HT1080 (cell line): ENCODE results near the gene LEMD3. TPM values are rescaled to one million over a fixed set of nuclear protein-coding genes. Genes with fewer than 3 reads are reported as not detected.

Source experiments
- DNase-seq: peaks from one replicate; pipeline ENCODE4 v3.0.0-alpha.2; 2015; ENCODE audit warnings: low read depth
- total RNA-seq: library from RNA; depleted of rRNA; stranded (reverse); fragments of >200 nt; shearing (Covaris generic); gene quantifications from 2 replicates; pipeline ENCODE4 v1.2.3, GENCODE V29; 2014

Gene LEMD3
- total RNA-seq, 1 experiment from 2014 or later = 24.8 TPM

DNA sequence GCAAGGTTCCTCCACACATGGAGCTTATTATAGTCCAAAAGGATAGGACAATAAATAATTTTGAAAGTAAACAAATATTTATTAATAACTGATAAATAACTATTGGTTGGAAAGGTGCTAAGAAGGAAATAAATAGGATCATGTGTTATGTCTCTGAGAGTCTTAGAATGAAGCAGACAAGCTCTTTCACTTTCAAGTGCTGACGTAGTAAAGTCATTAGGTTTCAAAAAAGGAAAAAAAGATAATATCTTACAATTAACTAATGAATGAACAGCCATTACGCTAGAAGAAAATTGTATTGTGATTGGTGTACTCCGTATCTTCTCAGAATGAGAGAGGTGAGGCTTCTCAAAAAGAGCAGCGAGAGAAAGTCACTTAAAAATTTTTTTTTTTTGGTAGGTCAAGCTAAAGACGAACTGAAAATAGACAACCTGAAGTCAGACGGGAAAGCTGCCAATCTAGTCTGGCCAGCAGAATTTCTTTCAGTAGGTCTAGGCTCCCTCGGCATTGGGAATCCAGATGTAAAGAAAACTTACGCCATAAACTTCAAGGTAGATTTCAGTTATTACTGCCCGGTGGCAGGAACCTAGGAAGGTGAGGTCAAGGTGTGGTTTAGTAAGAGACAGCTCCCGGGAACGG lies 583 bp upstream of the LEMD3 start:
- no peak for DNase-seq

DNA sequence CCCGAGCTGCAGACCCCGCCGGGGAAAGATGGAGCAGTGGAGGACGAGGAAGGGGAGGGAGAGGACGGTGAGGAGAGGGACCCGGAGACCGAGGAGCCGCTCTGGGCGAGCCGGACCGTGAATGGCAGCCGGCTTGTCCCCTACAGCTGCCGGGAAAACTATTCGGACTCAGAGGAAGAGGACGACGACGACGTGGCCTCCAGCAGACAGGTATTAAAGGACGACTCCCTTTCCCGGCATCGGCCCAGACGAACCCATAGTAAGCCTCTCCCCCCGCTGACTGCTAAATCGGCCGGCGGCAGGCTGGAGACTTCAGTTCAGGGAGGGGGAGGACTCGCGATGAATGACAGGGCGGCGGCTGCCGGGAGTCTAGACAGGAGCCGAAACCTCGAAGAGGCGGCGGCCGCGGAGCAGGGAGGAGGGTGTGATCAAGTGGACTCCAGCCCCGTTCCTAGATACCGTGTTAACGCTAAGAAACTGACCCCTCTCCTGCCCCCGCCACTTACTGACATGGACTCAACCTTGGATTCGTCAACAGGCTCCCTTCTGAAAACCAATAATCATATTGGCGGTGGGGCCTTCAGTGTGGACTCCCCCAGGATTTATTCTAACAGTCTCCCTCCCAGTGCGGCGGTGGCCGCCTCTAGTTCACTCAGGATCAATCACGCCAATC lies 962 bp downstream of the LEMD3 start:
- peak; percentile 64 for DNase-seq

DNA sequence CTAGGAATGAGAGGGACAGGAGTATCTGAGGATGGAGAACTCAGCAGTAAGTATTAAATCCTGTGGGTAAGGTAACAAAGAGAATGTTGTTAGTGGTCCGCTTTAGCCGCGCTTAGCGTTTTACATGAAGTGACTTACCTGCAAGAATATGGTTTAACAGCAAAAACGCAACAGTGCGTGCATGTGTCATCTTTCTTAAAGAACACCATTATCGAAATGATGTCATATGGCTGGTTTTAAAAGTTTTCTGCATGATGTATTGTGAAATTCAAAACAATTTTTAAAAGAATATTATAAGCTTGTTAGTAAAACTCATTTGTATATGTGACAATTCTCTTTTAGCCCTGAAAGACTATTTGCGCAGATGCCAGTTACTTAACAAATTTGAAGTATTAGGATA lies 1.7 kb downstream of the LEMD3 start:
- no peak for DNase-seq

DNA sequence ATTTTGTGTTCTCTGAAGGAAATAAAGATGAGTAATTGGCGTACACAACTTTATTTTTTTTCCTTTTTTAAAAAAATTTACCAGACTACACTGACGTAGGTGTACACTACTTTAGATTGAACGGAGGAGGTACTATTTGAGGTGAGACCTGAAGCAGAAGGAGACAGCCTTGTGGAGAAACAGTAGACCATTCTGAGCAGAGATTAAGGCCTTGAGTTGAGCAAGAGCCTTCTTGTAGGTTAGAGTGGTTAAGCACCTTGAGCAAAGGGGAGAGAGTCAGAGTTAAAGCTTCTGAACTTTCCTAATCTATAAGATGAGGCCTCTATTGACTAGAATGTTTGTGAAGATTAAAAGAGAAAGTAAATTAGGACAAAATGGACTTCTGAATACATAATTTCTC lies 2.5 kb downstream of the LEMD3 start:
- DNase-seq = no peak

DNA sequence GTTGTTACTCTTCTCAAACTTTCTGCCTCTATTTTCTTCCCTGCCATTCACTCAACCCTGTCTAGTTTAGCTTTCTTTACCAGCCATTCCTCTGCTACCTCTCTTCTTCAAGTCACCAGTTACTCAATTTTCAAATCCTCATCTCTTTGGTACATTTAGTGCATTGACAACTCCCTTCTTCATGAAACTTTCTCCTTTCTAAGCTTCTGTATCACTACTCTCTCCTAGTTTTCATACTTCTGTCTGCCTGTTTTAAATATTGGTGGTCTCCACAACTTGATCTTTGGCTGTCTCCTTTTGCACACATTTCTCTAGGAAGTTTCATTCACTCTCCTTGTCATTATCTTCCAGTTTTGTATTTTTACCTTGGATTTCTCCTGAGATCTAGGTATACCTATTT lies 6.0 kb downstream of the LEMD3 start:
- no peak for DNase-seq

DNA sequence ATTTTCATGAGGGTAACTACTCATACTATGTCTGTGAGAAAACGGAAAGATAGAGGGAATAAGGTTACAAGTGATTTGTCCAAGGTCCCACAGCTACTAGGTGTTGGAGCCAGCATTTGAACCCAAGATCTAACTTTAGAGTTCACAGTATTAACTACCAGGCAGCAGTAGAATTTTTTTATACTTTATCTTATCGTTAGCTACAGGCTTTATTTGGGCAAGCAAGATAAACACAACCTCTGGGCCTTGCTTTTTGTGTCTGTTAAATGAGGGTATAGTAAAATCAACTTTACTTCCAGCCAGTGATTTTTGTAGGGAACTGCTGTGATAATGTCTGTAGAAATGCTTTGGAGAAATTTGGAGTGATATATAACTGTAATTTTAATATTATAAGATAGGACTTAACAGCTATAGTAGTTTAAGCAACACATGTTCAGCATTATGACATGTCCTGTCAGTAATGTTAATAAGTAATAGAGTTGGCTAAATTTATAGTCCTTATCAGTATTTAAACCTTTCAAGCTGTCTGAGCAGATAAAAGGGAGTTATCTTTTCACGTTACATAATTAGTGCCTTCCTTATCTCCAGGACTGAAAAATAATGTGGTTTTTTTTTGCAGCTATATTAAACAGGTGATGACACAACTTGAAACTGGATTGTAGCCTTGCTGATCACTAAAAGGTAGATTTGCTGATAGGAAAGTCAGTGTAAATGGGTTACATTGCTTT lies 12.8 kb downstream of the LEMD3 start:
- no peak for DNase-seq

DNA sequence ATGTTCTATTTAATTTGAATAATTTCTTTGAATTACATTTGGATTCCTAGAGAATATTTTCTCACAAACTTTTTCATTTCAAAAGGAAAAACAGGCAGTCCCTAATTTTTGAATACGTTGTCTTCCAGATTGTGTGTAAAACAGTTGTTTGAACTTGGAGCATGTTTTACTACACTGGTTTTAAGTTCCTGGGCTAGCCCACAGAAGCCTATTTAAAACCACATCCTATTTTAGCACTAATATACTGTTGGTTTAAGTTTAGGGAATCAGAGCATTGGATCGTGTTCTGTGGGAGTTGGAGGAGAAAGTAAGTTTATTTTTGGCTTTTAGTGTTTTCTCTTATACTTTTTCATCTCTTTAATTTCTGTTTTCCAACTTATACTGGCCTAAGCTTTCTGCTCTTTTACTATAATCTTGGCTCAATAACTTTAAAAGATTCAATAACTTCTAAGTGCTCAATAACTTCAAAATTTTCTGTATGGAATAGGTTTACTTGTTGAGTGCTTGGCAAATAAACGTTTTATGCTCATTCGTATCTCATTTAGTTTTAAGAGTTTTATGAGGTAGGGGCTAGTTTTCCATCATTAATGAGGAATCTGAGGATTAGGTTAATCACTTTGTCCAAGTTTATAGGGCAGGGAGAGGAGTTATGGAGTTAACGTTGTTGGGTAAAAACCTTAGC lies 14.9 kb downstream of the LEMD3 start:
- DNase-seq = no peak

DNA sequence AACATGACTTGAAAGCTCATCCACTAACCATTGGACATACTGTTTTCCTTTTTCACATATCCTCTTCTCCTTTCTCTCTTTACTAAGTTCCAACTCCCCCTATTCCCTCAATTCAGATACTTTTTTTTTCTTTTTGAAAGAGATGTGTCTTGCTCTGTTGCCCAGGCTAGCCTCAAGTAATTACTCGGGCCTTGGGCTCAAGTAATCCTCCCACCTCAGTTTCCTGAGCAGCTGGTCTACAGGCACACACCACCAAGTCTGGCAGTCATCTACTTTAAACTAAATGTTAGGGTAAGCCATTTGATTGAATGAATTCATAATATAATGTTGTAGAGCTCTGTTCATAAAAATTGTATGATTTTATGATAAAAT lies 15.5 kb downstream of the LEMD3 start:
- DNase-seq = no peak

DNA sequence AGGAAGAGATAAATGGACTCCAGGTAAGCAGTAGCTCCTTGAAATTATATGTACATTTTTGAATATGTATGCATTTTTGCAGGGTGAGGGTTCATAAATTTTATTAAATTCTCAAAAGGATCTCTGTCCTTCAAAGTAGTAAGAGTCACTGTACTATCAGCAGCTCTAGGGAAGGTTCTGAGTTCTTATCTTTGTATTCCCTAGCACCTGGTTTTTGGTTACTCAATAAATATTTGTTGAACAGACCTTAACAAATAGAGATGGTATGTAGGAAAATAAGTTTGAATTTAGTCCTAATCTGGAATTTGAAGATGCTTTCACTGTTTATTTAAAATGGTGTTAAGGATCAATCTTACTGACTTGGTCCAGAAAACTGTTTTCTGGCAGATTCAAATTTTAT lies 18.3 kb downstream of the LEMD3 start:
- no peak for DNase-seq

DNA sequence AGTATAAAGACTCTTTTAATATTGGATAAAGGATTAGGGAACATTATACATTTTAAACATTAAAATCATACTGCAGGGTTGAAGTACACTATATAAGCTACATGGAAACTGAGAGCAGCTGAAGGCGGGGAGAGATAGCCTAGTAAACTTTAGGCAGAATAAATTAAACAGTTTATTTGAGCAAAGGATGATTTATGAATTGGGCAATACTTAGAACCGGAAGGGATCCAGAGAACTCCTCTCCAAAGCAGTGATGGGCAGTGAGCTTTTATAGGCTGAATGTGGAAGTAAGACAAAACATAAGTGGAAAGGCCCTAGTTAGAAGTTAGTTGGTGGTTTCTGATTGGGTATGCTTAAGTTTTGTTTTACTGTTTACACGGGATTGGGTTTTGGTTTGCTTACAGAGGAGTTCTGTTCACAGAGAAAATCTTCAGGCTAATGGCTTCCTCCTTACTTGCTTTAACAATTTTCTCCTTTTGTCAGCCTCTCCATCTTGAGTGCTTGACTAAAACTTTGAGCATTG lies 18.9 kb downstream of the LEMD3 start:
- no peak for DNase-seq

DNA sequence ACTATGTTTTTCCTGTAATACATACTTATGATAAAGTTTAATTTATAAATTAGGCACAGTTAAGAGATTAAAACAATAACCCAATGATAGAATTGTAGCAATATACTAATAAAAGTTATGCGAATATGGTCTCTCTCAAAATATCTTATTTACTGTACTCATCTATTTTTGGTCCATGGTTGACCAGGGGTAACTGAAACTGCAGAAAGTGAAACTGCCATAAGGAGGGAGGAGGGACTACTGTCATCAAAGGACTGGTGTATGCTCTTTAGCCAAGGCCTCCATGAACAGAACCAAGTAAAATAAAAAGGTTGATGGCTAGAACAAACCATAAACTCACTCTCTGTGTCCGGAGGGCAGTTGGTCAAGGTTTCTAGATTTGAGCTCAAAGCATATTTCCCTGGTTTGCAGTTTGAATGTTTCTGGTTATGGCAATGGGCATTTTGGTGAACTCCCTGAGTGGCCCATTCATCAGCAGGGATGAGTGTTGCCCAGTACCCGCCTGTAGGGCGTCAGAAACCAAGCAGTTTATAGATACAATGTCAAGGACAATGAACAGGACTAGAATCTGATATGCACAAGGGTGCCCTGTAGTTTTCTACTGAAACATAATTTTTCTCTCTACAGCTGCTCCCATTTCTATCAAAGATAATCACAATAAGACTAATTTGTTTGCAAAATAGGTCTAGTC lies 19.8 kb downstream of the LEMD3 start:
- DNase-seq = no peak

DNA sequence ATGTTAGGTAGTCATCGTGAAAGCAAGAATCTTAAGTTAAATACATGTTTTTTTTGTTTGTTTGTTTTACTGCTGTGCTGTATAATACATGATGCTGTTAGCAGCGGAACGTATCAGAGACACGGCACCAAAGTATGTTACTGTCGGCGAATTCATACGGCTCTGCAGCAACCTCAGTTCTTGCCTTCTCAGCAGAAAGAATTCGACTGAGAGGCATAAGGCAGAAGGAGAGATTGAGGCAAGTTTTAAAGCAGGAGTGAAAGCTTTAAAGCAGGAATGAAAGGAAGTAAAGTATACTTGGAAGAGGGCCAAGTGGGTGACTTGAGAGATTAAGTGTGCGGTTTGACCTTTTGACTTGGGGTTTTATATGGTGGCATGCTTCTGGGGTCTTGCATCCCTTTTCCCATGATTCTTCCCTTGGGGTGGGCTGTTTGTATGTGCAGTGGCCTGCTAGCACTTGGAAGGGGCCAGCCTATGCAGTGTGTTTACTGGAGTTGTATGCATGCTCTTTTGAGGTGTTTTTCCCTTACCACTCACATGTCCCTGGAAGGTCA lies 23.7 kb downstream of the LEMD3 start:
- no peak for DNase-seq

DNA sequence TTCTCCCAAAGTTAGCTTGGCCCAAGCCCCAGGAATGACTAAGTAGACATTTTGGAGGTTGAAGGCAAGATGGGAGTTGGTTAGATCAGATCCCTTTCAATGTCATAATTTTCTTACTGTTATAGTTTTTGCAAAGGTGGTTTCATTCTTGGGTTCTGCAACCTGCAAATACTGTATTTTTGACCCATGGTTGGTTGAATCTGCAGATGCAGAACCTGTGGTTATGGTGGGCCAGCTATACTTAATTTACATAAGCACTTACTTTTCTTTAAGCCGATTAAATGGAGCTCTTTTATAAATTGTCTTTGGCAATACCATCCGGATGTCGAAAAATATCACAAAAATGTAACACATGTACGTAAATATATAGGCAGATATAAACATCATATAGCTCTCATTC lies 25.6 kb downstream of the LEMD3 start:
- DNase-seq = no peak

DNA sequence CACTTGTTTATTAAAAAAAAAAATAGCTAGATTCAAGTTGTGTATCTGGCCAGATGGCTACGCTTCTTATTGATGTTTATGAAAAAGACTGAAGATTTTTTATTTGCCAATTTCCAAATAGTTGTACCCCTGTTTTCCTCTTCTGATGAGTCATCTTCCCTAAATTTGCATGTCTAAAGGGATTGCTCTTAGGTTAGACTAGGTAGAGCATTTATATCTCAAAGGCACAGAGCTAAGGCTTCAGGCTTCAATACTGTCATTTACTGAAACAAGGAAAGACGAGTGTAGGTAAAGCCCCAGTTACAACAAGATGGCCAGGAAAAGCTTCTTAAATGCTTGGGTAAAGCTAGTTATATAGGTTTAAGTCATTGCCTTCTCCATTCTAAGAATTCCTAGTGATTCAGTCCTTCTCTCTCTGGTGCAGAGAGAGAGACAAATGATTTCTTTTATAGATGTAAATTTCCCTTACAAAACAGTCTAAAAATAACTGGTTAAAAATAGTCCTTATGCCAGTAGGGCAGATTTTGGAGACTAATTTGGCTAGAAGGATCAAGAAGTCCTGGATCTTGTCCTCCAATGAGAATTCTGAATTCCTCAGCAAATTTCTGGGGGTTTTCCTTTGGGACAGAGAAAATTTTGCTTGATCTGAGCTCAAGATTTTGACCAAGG lies 26.1 kb downstream of the LEMD3 start:
- DNase-seq = no peak

DNA sequence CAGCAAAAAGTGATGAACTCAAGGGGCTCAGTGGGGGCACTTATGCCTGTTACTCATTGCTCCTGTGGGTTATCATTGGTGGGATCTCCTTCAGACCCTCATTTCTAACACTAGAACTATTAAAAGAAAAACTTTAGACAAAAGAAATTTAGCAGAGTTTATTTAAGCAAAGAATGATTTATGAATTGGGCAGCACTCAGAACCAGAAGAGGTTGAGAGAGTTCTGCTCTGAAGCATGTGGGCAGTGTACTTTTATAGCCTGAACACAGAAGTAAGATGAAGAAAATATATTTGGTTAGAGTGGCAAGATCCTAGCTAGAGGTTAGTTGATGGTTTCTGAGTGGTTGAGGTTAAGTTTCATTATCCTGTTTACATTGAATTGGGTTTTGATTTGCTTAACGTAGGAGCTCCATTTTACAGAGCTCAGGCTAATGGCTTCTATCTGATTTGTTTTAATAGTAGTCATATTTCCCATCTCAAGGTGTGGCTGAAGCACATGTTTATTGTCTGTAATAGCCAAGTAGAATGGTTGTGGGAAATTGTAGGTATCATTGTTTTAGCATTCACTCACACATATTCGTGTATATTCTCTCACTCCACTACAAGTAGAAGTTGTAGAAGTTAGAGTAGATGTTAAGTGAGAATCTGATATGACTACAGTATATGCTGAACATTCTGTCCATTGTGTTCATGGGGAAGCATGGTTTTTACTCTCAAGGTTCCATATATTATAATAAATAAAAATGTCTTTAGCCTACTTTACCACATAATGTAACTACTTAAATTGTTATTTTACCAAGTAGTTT lies 27.6 kb downstream of the LEMD3 start:
- no peak for DNase-seq

DNA sequence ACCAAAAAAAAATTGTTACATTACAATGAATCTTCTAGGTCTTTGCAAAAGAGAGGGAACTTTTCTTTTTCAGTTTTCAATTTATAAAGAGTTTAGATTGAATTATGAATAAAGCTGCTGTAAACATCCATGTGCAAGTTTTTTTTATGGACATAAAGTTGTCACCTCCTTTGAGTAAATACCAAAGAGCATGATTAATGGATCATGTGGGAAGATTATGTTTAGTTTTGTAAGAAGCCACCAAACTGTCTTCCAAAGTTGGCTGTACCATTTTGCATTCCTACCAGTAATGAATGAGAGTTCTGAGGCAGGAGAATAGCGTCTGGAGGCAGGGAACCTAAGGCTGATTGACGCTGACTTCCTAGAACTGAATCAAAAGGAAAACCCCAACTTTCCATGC lies 30.2 kb downstream of the LEMD3 start:
- DNase-seq = no peak

DNA sequence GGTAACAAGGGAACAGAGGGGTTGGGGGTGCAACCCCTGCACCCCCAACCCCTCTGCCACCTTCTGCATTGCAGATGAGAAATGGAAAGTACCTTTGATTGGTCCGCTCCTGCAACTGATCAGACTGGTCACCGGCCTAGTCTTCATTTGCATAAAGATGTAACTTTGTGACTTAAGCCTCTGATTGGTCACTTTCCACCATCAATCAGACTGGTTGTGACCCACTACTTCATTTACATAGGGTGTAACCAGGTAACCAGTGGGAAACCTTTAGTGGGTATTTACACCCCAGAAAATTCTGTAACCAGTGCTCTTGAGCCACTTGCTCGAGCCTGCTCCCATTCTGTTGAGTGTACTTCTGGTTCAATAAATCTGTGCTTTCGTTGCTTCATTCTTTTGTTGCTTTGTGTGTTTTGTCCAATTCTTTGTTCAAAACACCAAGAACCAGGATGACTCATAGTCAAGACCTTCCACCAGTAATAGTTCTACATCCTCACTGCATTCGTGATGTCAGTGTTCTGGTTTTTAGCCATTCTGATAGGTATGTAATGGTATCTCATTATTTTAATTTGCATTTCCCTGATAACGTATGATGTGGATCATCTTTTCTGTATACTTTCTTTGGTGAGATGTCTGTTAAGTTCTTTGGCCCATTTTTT lies 30.8 kb downstream of the LEMD3 start:
- DNase-seq = peak; percentile 16

DNA sequence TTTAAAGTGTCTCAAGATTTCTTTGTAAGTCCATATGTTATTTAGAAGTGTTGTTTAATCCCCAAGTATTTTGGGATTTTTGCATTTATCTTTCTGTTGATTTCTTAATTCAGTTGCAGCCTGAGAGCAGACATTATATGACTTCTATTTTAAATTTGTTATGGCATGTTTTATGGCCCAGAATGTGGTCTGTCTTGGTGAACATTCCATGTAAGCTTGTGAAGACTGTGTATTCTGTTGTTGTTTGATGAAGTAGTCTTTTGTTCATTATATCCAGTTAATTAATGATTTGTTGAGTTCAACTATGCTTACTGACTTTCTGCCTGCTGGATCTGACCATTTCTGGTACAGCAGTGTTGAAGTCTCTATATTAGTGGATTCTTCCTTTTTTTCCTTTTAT lies 34.0 kb downstream of the LEMD3 start:
- no peak for DNase-seq

DNA sequence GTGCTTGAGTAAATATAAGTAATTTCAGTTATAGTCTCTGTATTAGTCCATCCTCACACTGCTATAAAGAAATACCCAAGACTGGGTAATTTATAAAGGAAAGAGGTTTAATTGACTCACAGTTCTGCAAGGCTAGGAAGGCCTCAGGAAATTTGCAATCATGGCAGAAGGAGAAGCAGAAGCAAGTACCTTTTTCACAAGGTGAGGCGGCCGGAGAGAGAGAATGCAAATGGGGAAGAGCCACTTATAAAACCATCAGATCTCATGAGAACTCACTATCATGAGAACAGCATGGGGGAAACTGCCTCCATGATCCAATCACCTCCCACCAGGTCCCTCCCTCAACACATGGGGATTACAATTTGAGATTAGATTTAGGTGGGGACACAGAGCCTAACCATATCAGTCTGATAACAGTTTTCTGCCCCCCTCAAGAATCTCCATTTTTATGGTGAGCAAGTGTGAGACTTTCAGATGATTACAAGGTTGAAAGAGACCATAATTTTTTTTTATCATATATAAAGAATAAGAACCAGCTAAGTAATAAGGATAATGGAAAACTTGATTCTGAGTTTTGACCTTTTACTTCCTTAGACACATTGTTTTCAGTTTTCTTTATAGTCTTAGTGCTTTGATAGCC lies 35.6 kb downstream of the LEMD3 start:
- no peak for DNase-seq
